Measurements from ENCODE around the gene DNAJB6.

Gene DNAJB6

DNA sequence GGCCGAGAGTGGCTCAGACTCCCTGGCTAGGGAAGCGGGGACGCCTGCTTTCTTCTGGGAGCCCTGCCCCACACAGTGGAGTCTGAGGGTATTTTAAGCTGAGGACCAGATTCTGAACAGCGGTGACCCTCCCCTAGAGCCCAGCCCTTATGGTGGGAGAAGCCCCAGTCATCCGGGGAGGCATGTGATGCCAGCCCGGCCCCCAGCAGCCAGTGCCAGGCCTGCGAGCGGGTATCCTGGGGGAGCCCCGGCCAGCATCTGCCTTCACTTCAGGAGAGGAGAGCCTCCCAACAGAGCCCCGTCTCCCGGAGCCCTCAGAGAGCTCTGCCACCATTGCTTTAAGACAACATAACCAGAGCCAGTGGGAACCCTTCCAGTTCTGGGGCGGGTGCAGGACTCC is 41.5 kb upstream of the DNAJB6 start:
- DNase-seq (ENCODE audit: low read depth) = no peak
- H3K4me3 ChIP-seq (ENCODE audit: low read depth, low read length) = no peak overlapping the region
- no peak for TF ChIP-seq CTCF (conservative IDR thresholded peaks at IDR 0.05; ENCODE audit: low read depth, low read length)

DNA sequence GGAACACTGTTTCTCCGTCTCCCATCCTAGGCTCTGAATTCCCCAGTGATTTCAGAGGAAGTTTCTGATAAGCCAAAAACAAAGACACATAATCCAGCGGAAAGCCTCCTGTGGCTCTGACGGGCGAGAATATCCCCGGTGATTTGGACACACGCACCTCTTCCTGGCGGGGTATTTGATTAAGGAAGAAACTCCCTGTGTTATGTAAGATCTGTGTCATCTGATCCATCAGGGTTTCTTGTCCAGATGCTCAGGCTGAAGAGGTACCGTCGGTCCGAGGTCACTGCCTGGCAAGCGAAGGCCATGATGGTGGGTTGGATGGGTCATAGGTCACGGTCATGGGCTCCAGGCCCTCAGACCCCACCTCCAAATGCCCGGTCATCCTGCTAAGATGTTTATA is 39.6 kb upstream of the DNAJB6 start:
- no peak overlapping the region for H3K4me3 ChIP-seq (ENCODE audit: low read depth, low read length)
- no peak for TF ChIP-seq CTCF (conservative IDR thresholded peaks at IDR 0.05; ENCODE audit: low read depth, low read length)
- DNase-seq (ENCODE audit: low read depth) = no peak

DNA sequence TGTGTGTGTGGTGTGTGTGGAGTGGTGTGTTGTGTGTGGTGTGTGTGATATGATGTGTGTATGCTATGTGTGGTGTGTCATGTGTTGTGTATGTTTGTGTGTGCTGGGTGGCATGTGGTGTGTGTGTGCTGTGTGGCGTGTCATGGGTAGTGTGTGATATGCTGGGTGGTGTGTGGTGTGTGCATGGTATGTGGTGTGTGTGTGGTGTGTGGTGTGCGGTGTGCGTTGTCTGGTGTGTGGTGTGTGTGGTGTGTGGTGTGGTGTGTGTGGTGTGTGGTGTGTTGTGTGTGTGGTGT is 37.5 kb upstream of the DNAJB6 start:
- no peak for TF ChIP-seq CTCF (conservative IDR thresholded peaks at IDR 0.05; ENCODE audit: low read depth, low read length)
- no peak for DNase-seq (ENCODE audit: low read depth)
- H3K4me3 ChIP-seq (ENCODE audit: low read depth, low read length) = no peak overlapping the region

DNA sequence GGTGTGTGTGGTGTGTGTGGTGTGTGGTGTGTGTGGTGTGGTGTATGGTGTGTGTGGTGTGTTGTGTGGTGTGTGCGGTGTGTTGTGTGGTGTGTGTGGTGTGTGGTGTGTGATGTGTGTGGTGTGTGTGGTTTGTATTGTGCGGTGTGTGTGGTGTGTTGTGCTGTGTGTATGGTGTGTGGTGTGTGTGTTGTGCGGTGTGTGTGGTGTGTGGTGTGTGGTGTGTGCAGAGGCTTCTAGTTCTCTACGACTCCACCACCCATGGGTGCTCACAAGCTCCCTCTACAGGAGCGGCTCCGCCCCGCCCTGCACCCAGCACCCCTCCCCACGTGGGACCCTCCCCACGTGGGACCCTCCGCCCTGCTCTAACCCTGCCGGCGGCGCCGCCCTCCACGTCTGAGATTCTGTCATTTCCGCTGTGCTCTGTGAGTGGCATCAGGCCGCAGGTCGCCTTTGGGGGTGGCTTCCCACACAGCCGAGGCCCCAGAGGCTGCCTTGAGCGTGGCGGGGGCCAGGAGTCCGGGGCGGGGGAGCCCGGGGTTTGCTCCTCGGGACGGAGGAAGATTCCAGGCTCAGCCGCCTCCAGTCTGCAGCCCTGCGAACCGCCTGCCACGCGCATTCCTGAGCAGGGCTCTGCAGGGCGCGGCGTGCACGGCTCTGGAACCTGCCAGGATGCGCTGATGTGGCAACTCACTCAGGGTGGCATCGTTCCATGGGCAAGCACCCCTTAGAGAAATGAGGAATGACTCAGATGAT is 37.0 kb upstream of the DNAJB6 start:
- no peak for DNase-seq (ENCODE audit: low read depth)

GRCh38 chr7:157300369-157300825 is 36.4 kb upstream of the DNAJB6 start:
- no peak for DNase-seq (ENCODE audit: low read depth)
- no peak for TF ChIP-seq CTCF (conservative IDR thresholded peaks at IDR 0.05; ENCODE audit: low read depth, low read length)
- H3K4me3 ChIP-seq (ENCODE audit: low read depth, low read length) = no peak overlapping the region

More for the DNA sequence above, 37.0 kb upstream of the DNAJB6 start:
- H3K4me3 ChIP-seq (ENCODE audit: low read depth, low read length) = no peak overlapping the region
- TF ChIP-seq CTCF (conservative IDR thresholded peaks at IDR 0.05; ENCODE audit: low read depth, low read length) = no peak

DNA sequence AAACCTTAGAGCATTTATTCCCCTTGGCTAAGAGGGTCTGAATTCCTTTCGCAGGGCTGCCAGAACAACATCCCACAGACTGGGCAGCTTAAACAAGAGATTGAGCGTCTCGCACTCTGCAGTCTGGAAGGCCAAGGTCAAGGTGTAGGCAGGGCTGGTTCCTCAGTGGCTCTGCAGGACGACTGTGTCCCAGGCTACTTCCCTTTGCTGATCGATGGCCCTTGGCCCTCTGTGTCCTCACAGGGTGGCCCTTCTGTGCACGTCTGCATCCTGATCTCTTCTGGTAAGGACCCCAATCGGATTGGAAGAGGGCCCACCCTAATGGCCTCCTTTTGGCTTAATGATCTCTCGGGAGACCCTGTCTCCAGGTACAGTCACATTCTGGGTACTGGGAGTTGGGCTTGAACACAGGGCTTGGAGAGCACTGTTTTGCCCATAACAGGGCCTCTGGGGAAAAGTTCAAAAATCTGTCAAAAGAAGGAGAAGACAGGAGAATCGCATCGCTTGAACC is 35.1 kb upstream of the DNAJB6 start:
- DNase-seq (ENCODE audit: low read depth) = no peak
- no peak for TF ChIP-seq CTCF (conservative IDR thresholded peaks at IDR 0.05; ENCODE audit: low read depth, low read length)
- H3K4me3 ChIP-seq (ENCODE audit: low read depth, low read length) = no peak overlapping the region

All from choroid plexus epithelial cell (primary cell).